ENCODE results near the gene TSC22D1.

Gene TSC22D1

DNA sequence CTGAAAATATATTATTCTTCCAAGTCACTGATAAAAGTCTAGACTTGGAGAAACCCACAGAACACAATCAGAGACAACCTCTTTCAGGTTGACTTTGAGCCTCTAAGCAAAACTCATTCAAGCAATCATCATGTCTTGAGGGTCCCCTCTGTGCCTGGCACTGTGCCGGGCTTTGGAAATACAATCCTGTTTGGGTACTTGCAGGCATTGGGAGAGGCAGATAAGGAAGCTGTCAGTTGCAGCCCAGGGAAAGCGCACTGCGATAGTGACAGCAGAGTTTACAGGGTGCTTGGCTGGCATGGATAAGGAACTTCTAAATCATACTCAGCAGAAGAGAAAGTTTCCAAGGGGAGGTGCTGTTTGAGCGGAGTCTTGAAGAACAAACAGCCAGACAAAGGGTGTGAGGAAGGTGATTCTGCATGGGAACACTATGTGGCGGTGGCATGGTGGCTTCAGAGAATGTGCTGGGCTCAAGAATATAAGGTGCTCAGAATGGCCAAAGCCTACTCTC lies 193.4 kb downstream of the TSC22D1 start:
- no peak for DNase-seq (ENCODE audit: low spot score)

Measured in COLO829 (cell line).